Stimulated activated CD4-positive, alpha-beta T cell treated with anti-CD3 and anti-CD28 coated beads, TNF-alpha, amount 100 ng/mL, for 24 hours (primary cell): ENCODE results near the gene CEP162.
"Not testable (repeated sequence)": the region's sequence is repeated elsewhere in the genome, so short reads cannot be mapped to it uniquely, and the experiment has no call there.

Source experiments
- DNase-seq, 3 experiments: peaks; one replicate each; pipeline ENCODE4 v3.0.0-alpha.2; 2020; ENCODE audit warnings: low read depth in 3 of 3

The CEP162 gene

DNA sequence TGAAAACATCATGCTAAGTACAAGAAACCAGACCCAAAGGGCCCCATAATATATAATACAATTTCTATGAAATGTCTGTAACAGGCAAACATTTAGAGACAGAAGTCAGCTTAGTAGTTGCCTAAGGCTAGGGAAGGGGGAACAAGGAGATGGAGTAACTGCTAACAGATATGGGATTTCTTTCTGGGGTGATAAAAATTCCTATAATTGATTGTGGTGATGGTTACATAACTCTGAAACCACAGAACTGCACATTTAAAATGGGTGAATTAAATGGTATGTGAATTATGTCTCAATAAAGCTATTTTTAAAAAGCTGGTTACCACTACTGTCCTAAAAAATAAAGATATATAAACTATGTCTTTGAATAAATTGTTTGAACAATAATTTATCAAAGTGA lies 3.2 kb downstream of the CEP162 start:
- DNase-seq = no peak

DNA sequence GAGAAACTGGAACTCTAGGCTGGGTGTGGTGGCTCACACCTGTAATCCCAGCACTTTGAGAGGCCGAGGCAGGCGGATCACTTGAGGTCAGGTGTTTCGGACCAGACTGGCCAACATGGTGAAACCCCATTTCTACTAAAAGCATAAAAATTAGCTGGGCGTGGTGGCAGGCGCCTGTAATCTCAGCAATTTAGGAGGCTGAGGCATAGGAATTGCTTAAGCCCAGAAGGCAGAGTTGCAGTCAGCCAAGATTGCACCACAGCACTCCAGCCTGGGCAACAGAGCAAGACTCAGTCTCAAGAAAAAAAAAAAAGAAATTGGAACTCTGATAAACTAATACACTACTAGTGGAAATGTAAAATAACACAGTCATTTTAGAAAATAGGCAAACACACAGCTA lies 3.8 kb downstream of the CEP162 start:
- DNase-seq = not testable (repeated sequence)

DNA sequence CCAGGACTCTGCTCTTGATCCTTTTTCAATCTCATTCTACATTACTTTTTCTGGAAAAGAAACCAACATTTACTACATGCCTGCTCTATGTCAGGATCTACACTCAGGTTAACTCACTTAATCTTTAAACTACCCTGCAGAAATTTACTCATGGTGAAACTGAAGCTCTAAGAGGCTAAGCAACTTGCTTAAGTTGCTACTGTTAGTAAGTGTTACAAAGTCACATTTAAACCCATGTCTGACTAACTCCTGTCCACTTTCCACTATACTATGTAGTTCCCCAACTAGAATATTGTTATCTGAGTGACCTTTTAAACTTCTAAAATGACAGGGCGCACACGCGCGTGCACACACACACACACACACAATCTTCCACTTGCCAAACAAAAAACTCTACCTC lies 5.0 kb downstream of the CEP162 start:
- no peak for DNase-seq

DNA sequence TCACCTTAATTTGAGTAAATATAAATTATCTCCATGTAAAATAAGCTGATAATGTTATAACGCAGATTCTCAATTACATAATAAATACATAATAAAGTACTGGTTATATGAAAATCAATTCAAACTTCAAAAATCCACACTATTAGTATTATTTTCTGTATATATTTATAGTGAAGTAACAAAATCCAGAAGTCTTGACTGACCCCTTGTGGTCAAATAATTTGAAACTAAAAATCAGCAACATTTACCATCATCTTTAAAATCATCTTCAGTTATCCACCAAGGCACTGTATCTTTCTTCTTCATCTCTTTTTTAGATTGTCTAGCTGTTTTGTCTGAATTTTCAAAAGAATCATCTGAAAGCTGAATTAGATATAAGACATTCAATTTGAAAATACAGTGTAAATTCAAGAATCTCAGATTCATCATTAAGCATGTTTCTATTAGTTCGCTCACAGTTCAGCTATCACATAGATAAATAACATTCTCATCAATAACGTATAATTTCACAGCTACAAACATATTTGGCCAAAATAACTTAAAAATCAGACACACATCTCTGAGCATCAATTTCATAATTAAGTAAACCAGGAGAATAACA lies 6.5 kb downstream of the CEP162 start:
- no peak for DNase-seq

DNA sequence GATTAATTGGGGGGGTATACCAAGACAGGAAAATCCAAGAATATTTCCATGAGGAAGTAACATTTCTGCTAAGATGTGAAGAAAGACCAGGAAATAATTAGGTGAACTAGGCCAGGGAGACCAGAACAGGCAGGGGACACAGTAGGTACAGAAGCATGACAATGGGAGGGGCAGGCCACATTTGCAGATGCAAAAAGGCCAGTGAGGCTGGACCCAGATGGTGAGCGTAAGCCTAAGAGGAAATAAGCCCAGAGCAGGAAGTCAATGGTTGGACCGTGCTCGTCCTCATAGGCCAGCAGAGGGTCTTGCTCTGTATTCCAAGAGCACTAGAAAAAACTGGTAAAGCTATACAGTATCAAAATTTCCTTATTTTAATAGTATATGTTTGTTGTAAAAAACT lies 9.4 kb downstream of the CEP162 start:
- DNase-seq = no peak

DNA sequence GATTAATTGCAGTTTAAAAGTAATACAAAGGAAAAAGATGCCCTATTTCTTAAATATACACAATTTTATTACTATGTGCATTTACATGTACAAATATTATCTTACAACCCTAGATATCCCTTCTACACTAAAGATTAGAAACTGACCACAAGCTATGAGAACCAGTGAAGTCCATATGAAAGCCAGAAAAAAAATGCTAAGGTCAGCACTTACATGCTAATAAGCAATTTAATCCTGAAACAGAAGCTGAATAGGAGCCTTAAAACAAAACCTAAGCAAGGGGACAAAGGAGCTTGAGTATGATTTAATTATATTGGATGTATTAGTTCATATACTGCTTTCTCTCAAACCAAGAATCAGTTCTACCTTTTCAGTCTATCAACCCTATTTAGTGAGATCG lies 14.2 kb downstream of the CEP162 start:
- DNase-seq = no peak

DNA sequence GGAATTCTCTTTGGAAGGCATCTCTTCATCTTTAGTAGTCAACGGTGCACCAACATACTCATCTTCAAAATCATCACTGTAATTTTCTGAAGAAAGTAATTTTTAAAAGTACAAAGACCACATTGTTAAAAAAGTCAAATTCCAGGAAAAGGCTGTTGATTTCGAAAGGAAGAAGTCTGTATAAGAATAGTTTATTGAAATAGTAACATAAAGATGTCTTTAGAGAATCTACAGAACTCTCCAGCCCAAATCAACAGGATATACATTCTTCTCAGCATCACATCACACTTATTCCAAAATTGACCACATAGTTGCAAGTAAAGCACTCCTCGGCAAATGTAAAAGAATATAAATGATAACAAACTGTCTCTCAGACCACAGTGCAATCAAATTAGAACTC lies 23.4 kb downstream of the CEP162 start:
- DNase-seq = no peak

DNA sequence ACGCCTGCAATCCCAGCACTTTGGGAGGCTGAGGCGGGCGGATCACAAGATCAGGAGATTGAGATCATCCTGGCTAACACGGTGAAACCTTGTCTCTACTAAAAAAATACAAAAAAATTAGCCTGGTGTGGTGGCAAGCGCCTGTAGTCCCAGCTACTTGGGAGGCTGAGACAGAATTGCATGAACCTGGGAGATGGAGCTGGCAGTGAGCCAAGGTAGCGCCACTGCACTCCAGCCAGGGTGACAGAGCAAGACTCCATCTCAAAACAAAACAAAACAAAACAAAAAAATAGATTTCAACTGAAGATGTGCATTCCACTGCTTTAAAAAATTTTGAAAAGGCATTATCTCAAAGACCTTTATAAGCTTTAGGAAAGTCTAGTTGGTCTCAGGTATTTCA lies 27.5 kb downstream of the CEP162 start:
- DNase-seq = not testable (repeated sequence)

DNA sequence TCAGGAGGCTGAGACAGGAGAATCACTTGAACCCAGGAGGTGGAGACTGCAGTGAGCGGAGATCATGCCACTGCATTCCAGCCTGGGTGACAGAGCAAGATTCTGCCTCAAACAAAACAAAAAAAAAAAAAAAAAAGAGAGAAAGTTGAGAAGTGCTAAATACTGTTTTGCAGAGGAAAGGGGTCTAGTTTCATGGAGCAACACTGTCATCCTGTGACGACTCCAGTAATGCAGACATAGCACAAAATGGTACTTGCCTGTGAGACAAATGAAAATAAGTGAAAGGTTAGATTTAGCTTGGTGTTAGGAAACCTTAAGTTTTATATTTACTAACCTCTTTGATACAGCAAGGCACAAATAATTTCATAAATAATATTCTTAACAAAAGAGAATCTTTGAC lies 29.7 kb downstream of the CEP162 start:
- no peak for DNase-seq

DNA sequence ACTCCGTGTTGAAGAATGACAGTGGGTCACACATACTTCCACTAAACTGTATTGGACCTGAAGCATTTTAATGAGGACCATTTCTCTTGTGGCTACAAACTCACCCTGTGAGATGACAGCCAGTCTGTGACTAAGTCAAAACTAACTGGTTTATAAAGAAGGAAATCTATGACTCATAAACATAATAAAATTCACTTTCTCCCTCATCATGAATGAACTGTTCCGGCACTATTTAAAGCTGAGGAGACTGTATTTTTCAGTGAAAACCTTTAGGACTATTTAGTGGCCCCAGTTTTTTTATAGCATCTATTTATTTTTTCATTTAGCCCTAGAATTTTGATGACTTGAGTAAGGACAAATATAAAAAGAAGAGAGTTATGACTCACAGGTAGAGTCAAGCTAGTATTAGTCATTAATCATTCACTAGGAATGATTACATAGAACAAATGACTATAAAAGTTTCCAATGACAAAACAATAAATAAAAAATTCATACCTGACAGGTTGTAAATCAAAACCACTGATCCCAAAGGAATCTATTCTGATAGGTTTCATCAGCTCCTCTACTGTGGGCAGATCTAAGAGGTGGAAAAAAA lies 34.2 kb downstream of the CEP162 start:
- DNase-seq = no peak

DNA sequence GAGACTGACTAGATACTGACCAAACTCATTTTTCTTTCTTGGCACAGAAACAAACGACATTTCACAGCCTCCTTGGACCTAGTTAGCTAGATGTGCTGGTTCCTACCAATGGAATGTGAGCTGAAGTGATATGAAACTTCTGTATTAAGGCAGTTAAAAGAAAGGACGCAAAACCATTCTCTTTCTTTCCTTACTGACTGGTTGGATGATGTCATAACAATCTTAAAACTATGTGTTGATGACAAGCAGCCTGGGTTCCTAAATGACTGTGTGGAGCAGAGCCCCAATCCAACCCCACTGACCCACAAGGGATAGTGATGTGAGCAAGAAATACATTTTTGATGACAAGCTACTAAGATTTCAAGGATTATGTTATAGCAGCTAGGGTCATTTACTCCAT lies 35.6 kb downstream of the CEP162 start:
- no peak for DNase-seq

DNA sequence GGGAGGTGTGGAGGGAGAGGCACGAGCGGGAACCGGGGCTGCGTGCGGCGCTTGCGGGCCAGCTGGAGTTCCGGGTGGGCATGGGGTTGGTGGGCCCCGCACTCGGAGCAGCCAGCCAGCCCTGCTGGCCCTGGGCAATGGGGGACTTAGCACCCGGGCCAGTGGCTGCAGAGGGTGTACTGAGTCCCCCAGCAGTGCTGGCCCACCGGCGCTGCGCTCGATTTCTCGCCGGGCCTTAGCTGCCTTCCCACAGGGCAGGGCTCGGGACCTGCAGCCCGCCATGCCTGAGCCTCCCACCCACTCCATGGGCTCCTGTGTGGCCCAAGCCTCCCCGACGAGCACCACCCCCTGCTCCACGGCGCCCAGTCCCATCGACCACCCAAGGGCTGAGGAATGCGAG lies 38.1 kb downstream of the CEP162 start:
- not testable (repeated sequence) for DNase-seq

DNA sequence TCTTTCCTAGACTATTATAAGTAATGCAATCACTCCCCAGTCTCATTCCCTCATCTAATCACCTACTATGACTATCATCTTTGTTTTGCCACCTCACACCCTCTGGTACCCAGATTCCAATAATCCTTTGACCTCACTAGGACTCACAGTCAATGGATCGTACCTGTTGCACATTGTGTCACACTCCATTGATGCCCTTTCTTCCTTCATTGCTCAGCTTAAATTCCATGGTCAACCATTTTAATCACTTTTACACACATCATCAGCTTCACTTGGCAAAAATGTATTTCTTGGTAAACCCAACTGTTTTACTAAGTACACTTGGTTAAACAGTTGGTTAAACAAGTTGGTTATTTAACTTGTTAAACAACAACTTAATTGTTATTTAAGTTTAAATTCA lies 44.0 kb downstream of the CEP162 start:
- DNase-seq = no peak

DNA sequence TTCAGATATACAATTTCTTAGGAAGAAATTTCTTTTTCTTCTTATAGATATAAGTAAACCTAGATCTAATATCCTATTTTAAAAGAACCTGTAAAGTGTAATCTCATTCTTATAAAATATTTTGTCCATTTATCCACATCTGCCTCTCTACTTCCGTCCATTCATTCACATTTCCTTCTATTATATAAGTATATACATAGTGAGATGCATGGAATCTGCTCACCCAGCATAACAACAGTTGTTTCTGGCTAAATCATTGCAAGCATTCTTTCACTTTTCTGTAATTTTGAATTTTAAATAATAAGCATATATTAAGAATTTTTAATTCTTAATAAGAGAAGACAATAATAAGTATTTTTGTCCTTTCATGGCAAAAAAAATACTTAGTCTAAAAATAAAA lies 45.4 kb downstream of the CEP162 start:
- no peak for DNase-seq

DNA sequence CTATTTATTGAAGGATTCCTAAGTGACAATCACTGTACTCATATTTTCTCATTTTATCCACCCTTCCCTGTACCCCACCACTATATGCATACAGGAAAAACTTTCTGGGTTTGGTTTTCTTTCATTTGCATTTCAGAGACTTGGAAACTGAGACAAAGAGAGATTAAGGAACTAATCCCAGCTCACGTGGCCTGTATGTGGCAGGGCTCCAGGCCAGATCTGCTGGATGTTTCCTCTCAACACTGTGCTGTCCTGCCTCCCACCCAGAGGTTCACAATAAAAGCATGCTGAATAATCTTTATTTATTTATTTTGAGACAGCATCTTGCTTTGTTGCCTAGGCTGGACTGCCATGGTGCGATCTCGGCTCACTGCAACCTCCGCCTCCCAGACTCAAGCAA lies 50.2 kb downstream of the CEP162 start:
- DNase-seq = no peak

DNA sequence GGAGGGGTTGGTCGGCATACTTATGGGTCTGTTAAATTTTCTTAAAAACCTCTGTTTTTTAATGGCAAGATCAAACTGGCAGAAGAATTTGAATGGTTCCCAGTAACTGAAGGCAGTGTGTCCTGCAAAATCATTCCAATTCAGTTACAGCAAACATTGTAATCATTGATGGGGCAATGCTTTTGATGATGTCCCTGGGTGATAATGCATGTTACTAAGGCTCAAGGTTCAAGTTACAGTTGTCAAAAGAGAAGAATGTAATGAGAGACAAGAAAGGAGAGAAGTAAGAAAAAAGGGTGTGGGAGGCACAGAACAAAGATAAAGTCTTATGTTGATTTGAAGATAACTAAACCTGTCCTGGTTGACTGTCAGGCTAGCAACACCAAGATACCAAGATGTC lies 54.9 kb downstream of the CEP162 start:
- DNase-seq = no peak

DNA sequence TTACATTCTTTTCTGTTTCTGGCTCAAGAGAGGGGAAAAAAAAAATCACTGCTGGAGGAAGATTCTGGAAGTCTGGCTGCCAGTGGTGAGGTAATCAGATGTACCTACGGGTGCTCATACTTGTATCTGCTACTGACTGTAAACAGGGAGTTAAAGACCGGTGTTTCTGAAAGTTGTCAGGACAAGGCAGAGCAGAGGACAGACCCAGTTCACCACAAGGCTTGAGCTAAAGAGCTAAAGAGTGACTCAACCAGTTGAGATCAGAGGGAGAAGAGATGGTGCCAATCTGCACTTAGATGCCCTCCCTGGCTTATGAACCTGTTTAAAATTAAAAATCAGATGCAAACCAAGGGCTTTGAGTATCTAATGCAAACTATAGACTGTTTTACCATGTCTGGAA lies 55.4 kb downstream of the CEP162 start:
- DNase-seq = no peak

DNA sequence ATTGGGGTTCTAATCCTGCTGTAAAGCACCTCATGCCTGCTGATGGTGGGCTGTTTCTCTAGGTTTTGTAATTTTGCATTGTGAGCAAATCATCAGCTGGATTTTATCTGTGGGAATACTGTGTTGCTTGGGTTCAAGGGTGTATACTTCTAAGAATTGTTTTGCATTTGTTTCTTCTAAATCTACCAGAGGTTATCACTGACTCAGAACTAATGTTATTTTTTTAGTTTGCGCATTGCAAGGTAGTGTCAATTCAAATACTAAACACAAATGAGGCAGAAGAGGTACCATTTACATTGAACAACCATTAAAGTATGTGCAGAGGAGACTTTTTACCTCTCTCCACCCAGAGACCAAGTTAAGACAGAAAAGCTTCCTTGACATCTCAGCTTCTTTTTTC lies 60.0 kb downstream of the CEP162 start:
- DNase-seq = no peak

DNA sequence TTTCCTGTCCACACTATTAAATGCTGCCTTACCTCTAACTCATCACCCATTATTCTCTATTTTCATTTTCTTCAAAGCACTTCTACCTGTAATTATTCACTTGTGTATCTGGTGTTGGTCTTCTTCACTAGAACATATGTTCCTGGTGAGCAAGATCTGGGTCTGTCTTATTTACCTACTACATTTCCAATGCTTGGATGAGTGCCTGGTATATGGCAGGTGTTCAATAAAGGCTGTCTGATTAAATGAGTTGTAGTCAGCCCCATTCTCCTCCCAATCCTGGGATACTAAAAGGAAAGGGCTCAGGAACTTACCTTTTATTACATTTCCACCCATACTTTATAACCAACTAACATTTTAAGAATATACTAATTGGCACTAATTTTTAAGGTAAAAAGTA lies 61.0 kb downstream of the CEP162 start:
- DNase-seq = no peak

DNA sequence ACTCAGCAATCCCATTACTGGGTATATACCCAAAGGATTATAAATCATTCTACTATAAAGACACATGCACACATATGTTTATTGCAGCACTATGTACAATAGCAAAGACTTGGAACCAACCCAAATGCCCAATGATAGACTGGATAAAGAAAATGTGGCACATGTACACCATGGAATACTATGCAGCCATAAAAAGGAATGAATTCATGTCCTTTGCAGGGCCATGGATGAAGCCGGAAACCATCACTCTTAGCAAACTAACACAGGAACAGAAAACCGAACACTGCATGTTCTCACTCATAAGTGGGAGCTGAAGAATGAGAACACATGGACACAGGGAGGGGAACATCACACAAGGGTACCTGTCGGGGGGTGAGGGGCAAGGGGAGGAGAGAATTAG lies 63.1 kb downstream of the CEP162 start:
- DNase-seq = not testable (repeated sequence)

DNA sequence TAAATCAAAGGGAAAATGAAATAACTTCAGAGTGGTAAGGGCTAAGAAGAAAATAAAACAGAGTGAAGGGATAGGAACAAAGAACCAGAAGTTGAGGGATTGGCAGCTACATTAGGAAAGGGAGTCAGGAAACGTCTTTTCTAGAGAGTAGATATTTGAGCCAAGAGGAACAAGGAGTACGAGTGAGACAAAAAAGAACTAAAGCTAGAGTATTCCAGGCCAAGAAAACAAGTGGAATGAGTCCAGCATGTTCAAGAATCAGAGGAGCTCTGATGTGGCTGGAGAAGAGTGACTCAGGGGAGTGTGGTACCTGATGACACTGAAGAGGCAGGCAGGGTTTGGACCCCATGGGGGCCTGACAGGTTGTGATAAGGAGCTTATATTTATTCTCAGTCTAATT lies 66.3 kb downstream of the CEP162 start:
- no peak for DNase-seq

DNA sequence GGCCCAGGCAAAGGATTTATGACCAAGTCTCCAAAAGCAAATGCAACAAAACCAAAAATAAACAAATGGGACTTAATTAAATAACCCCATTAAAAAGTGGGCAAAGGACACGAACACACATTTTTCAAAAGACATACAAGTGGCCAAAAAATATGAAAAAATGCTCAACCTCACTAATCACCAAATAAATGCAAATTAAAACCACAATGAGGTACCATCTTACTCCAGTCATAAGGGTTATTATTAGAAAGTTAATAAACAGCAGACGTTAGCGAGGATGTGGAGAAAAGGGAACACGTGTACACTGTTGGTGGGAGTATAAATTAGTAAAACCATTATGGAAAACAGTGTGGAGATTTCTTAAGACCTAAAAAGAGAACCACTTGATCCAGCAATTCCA lies 71.1 kb downstream of the CEP162 start:
- no peak for DNase-seq

DNA sequence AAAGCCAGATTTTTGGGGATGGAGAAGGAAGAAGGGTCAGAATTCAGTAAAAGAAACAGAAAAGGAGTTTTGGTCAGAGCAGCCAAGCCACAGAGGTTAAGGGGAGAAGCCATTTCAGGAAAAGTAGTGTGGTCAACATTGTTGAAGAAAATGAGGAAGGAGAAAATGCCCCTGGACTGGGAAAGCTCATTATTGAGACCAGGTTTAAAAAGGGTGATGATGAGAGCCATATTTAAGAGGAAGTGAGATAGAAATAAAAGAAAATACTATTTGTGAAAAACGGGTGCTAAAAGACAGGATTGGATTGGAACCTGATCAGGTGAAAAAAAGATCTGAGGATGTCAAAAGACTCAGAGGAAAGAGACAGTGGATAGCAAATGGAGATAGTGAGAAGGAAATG lies 75.8 kb downstream of the CEP162 start:
- DNase-seq = no peak

DNA sequence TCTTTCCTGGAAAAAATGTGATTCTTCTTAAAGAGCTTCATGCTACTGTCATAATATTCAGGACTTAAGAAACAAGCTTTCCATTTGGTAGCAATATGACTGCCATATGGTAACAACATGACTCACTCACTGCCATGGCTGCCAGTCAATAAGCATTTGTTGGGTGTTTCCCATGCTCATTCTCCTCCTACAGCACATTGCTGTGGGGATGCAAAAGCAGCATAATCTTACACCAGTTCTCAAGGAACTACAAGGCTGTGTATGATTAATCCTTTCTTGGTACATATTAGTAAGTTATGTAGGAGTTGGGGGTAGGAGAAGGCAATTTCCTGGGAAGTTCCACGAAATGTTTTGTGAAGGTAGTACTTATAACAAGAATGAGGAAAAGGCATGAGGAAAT lies 76.7 kb downstream of the CEP162 start:
- no peak for DNase-seq
